T1000 (cell line): ENCODE measurements around the gene WSCD2.

Experiments
- DNase-seq: peaks from one replicate; lab custom pipeline; 2025; ENCODE audit warnings: mixed read lengths; lab: John Stamatoyannopoulos, UW

WSCD2 gene

GRCh38 chr12:108166505-108166904 lies 37.4 kb downstream of the WSCD2 start:
- no peak for DNase-seq

GRCh38 chr12:108167974-108168373 lies 38.9 kb downstream of the WSCD2 start:
- no peak for DNase-seq

- DNase-seq, result no peak
Measured at GRCh38 chr12:108169708-108170107, 40.6 kb downstream of the WSCD2 start.

GRCh38 chr12:108170164-108170563 lies 41.1 kb downstream of the WSCD2 start:
- no peak for DNase-seq

- no peak for DNase-seq
Measured at GRCh38 chr12:108172033-108172432, 42.9 kb downstream of the WSCD2 start.

- DNase-seq, result no peak
Measured at GRCh38 chr12:108173160-108173559, 44.1 kb downstream of the WSCD2 start.

- DNase-seq, result no peak
Measured at GRCh38 chr12:108173892-108174291, 44.8 kb downstream of the WSCD2 start.

- no peak for DNase-seq
Measured at GRCh38 chr12:108174641-108175040, 45.6 kb downstream of the WSCD2 start.

- no peak for DNase-seq
Measured at GRCh38 chr12:108175310-108175709, 46.2 kb downstream of the WSCD2 start.

- DNase-seq, result no peak
Measured at GRCh38 chr12:108176292-108176691, 47.2 kb downstream of the WSCD2 start.

- DNase-seq, result no peak
Measured at GRCh38 chr12:108177131-108177530, 48.0 kb downstream of the WSCD2 start.

- DNase-seq, result no peak
Measured at GRCh38 chr12:108179305-108179704, 50.2 kb downstream of the WSCD2 start.

- no peak for DNase-seq
Measured at GRCh38 chr12:108180255-108181094, 51.4 kb downstream of the WSCD2 start.

- DNase-seq, result no peak
Measured at GRCh38 chr12:108181095-108181454, 52.0 kb downstream of the WSCD2 start.

GRCh38 chr12:108182096-108182495 lies 53.0 kb downstream of the WSCD2 start:
- no peak for DNase-seq

GRCh38 chr12:108185002-108185401 lies 55.9 kb downstream of the WSCD2 start:
- no peak for DNase-seq

GRCh38 chr12:108187831-108188230 lies 58.7 kb downstream of the WSCD2 start:
- no peak for DNase-seq

GRCh38 chr12:108190529-108190928 lies 61.4 kb downstream of the WSCD2 start:
- no peak for DNase-seq

- no peak for DNase-seq
Measured at GRCh38 chr12:108191086-108191485, 62.0 kb downstream of the WSCD2 start.

- no peak for DNase-seq
Measured at GRCh38 chr12:108191938-108192337, 62.9 kb downstream of the WSCD2 start.

GRCh38 chr12:108193493-108193892 lies 64.4 kb downstream of the WSCD2 start:
- no peak for DNase-seq

GRCh38 chr12:108193917-108194316 lies 64.8 kb downstream of the WSCD2 start:
- DNase-seq, result no peak

GRCh38 chr12:108194585-108194984 lies 65.5 kb downstream of the WSCD2 start:
- no peak for DNase-seq

- DNase-seq, result no peak
Measured at GRCh38 chr12:108196319-108196718, 67.2 kb downstream of the WSCD2 start.
